Mesenchymal stem cell (in vitro differentiated cells and primary cell): Measurements from ENCODE around the gene TCF7L1.
A peak's percentile ranks its signal among the peaks of the same experiment; 100 is the strongest.

ENCODE experiments used
- DNase-seq: peaks from one replicate; pipeline ENCODE4 v3.0.0-alpha.2; 2013
- H2AFZ ChIP-seq: one replicate; pipeline ENCODE4 v1.6.1; 2013; ENCODE audit warnings: low read depth, mild to moderate bottlenecking, control low read depth, inconsistent platforms, low read length, moderate library complexity
- H2AK5ac ChIP-seq: 2 replicates; pipeline ENCODE4 v1.6.1; 2013; ENCODE audit warnings: low read length, moderate library complexity, mild to moderate bottlenecking, inconsistent platforms; ENCODE audit not compliant: severe bottlenecking
- H2BK120ac ChIP-seq: one replicate; pipeline ENCODE4 v1.6.1; 2013; ENCODE audit warnings: low read depth, mild to moderate bottlenecking, inconsistent platforms, low read length, moderate library complexity
- H2BK12ac ChIP-seq, 2 experiments: one replicate each; pipeline ENCODE4 v1.6.1; 2013; ENCODE audit warnings: inconsistent platforms in 2 of 2, low read length in 2 of 2, mild to moderate bottlenecking in 2 of 2, moderate library complexity in 2 of 2, control low read depth in 1 of 2
- H2BK15ac ChIP-seq: one replicate; pipeline ENCODE4 v1.6.1; 2013; ENCODE audit warnings: mild to moderate bottlenecking, low read depth, inconsistent platforms; ENCODE audit not compliant: poor library complexity, severe bottlenecking
- H2BK5ac ChIP-seq: 2 replicates; pipeline ENCODE4 v1.6.1; 2013; ENCODE audit warnings: low read depth, mild to moderate bottlenecking, low read length, control low read depth, inconsistent platforms; ENCODE audit not compliant: poor library complexity, severe bottlenecking
- H3K14ac ChIP-seq, 2 experiments: one replicate each; pipeline ENCODE4 v1.6.1; 2013; ENCODE audit warnings: inconsistent platforms in 2 of 2, low read length in 2 of 2, control low read depth in 1 of 2, mild to moderate bottlenecking in 1 of 2, moderate library complexity in 1 of 2
- H3K18ac ChIP-seq, 2 experiments: one replicate each; pipeline ENCODE4 v1.6.1; 2013; ENCODE audit warnings: inconsistent platforms in 2 of 2, low read length in 2 of 2, control low read depth in 1 of 2, low read depth in 1 of 2, mild to moderate bottlenecking in 1 of 2
- H3K23ac ChIP-seq, 2 experiments: one replicate each; pipeline ENCODE4 v1.6.1; 2013; ENCODE audit warnings: inconsistent platforms in 2 of 2, low read length in 2 of 2, mild to moderate bottlenecking in 2 of 2, moderate library complexity in 2 of 2, control low read depth in 1 of 2
- H3K27ac ChIP-seq: 2 replicates; pipeline ENCODE4 v1.5.1; 2013; ENCODE audit warnings: mild to moderate bottlenecking, moderate library complexity, low read length, control low read depth, inconsistent platforms; ENCODE audit not compliant: poor library complexity, severe bottlenecking
- H3K27me3 ChIP-seq, 2 experiments: 2 replicates each; pipeline versions ENCODE4 v1.6.1 to v1.7.0; 2013; ENCODE audit warnings: low read length in 2 of 2, mild to moderate bottlenecking in 2 of 2, moderate library complexity in 2 of 2, control low read depth in 1 of 2, inconsistent platforms in 1 of 2; ENCODE audit not compliant: control insufficient read depth in 1 of 2, insufficient read depth in 1 of 2
- H3K36me3 ChIP-seq, 2 experiments: 2 replicates each; pipeline versions ENCODE4 v1.6.1 to v1.7.0; 2013; ENCODE audit warnings: low read length in 2 of 2, control low read depth in 1 of 2, inconsistent platforms in 1 of 2, low read depth in 1 of 2, mild to moderate bottlenecking in 1 of 2; ENCODE audit not compliant: insufficient read depth in 2 of 2, control insufficient read depth in 1 of 2
- H3K4ac ChIP-seq, 2 experiments: one replicate each; pipeline ENCODE4 v1.6.1; 2013; ENCODE audit warnings: inconsistent platforms in 2 of 2, low read length in 2 of 2, mild to moderate bottlenecking in 2 of 2, moderate library complexity in 2 of 2, control low read depth in 1 of 2, low read depth in 1 of 2
- H3K4me1 ChIP-seq: 2 replicates; pipeline ENCODE4 v1.6.1; 2013; ENCODE audit warnings: low read depth, low read length, control low read depth; ENCODE audit not compliant: control insufficient read depth, insufficient read depth
- H3K4me2 ChIP-seq: 2 replicates; pipeline ENCODE4 v1.6.1; 2013; ENCODE audit warnings: low read length, mild to moderate bottlenecking, inconsistent platforms; ENCODE audit not compliant: poor library complexity, severe bottlenecking
- H3K4me3 ChIP-seq, 2 experiments: 2 replicates each; pipeline versions ENCODE4 v1.5.1 to v1.7.0; 2013; ENCODE audit warnings: low read length in 2 of 2, mild to moderate bottlenecking in 2 of 2, control low read depth in 1 of 2, low read depth in 1 of 2; ENCODE audit not compliant: insufficient read depth in 1 of 2
- H3K79me1 ChIP-seq: replicated peaks from 2 replicates; pipeline ENCODE4 v1.6.1; 2013; ENCODE audit warnings: mild to moderate bottlenecking, control low read depth, low read length, inconsistent platforms; ENCODE audit not compliant: poor library complexity, severe bottlenecking
- H3K9ac ChIP-seq: 2 replicates; pipeline ENCODE4 v1.7.0; 2013; ENCODE audit warnings: mild to moderate bottlenecking, low read length, moderate library complexity
- H3K9me3 ChIP-seq: 2 replicates; pipeline ENCODE4 v1.7.0; 2013; ENCODE audit warnings: mild to moderate bottlenecking, low read length; ENCODE audit not compliant: control insufficient read depth
- H4K8ac ChIP-seq: one replicate; pipeline ENCODE4 v1.6.1; 2013; ENCODE audit warnings: inconsistent platforms, mild to moderate bottlenecking, low read length, moderate library complexity
- H4K91ac ChIP-seq: one replicate; pipeline ENCODE4 v1.6.1; 2013; ENCODE audit warnings: mild to moderate bottlenecking, low read length, inconsistent platforms
- WGBS: methylation state at CpG from one replicate; pipeline ENCODE4 v1.1.7; 2013; ENCODE audit warnings: mixed read lengths; 5-methylcytosine and 5-hydroxymethylcytosine counted together

TCF7L1 gene

DNA sequence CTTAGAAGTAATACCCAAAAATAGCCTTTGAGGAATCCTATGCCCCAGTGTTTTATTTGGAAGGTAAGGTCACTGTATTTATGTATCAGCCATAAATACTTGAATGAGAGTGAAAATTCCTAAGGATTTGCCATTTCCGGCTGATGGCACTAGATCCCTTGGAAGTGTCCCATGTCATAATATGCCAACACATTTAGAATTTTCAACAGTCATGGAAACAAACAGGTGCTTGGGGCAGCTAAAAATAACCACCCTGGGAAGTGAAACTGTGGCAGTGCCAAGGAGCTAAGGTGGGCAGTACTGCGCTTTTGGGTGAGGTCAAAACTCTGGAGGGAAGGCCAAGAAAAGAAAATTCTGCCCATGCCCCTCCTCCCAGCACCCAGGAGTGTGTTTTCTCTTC, 80.2 kb downstream of the TCF7L1 start:
- WGBS: 92% methylated on average over 2 of the region's 2 CpGs
- H3K9ac ChIP-seq: no peak overlapping the region
- no peak overlapping the region for H3K18ac ChIP-seq
- no peak overlapping the region for H2BK5ac ChIP-seq
- H4K91ac ChIP-seq: no peak overlapping the region
- H3K9me3 ChIP-seq: no peaks in the 10 kb centered on the region
- no peak overlapping the region for H3K4ac ChIP-seq
- peaks cover 0 to 11% of the 10 kb centered on the region in 2 experiments for H3K27me3 ChIP-seq
- no peak overlapping the region for H3K14ac ChIP-seq
- no peak overlapping the region for H2AFZ ChIP-seq
- no peak overlapping the region for H2BK15ac ChIP-seq
- H3K36me3 ChIP-seq: no peaks in the 10 kb centered on the region
- H3K79me1 ChIP-seq: peaks cover 11% of the 10 kb centered on the region
- H2BK120ac ChIP-seq: no peak overlapping the region
- no peak for DNase-seq
- H2AK5ac ChIP-seq: no peak overlapping the region
- H3K4me3 ChIP-seq: no peak overlapping the region
- H3K4me1 ChIP-seq: peaks cover 21% of the 10 kb centered on the region
- no peak overlapping the region for H2BK12ac ChIP-seq
- no peak overlapping the region for H3K27ac ChIP-seq
- H3K23ac ChIP-seq: no peak overlapping the region
- H4K8ac ChIP-seq: no peak overlapping the region
- no peak overlapping the region for H3K4me2 ChIP-seq

DNA sequence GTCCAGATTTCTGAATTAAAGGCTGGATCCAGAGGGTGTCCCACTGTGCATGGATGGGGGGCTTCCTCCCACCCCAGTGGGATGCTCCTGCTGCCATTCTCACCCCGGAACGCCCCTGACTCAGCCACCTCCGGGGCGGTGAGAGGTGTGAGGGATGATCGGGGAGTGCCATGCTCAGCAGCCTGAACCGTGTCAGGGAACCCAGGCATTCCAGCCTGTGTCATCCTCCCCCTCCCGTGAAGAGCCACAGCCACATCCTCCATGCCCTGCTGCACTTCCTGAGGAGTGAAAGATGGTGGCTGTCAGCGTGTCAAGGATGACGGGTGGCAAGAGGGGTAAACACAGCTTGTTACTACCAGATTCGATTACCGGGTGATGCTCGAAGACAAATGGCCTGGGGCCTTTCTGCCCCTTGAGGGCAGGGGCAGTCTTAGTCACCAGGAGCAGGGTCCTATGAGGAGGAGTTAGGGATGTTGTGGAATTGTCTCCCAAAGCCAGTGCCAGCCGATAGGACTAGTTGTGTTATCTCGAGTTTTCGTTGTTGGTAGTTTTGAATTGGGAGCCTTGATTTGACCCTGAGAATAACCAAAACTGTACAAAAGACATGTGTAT, 80.8 kb downstream of the TCF7L1 start:
- H3K4me3 ChIP-seq: no peak overlapping the region
- no peak overlapping the region for H2BK5ac ChIP-seq
- H3K27ac ChIP-seq: no peak overlapping the region
- peaks cover 21% of the 10 kb centered on the region for H3K4me1 ChIP-seq
- peaks cover 0 to 11% of the 10 kb centered on the region in 2 experiments for H3K27me3 ChIP-seq
- H3K23ac ChIP-seq: no peak overlapping the region
- H3K79me1 ChIP-seq: peaks cover 11% of the 10 kb centered on the region
- 79% methylated on average over 11 of the region's 15 CpGs for WGBS
- H3K14ac ChIP-seq: no peak overlapping the region
- H3K4me2 ChIP-seq: no peak overlapping the region
- no peak overlapping the region for H3K9ac ChIP-seq
- no peak for DNase-seq
- H2BK12ac ChIP-seq: no peak overlapping the region
- H2BK120ac ChIP-seq: no peak overlapping the region
- no peak overlapping the region for H2AFZ ChIP-seq
- no peak overlapping the region for H4K8ac ChIP-seq
- no peak overlapping the region for H2BK15ac ChIP-seq
- no peaks in the 10 kb centered on the region for H3K36me3 ChIP-seq
- H3K4ac ChIP-seq: no peak overlapping the region
- no peak overlapping the region for H3K18ac ChIP-seq
- H4K91ac ChIP-seq: no peak overlapping the region
- no peak overlapping the region for H2AK5ac ChIP-seq
- no peaks in the 10 kb centered on the region for H3K9me3 ChIP-seq

DNA sequence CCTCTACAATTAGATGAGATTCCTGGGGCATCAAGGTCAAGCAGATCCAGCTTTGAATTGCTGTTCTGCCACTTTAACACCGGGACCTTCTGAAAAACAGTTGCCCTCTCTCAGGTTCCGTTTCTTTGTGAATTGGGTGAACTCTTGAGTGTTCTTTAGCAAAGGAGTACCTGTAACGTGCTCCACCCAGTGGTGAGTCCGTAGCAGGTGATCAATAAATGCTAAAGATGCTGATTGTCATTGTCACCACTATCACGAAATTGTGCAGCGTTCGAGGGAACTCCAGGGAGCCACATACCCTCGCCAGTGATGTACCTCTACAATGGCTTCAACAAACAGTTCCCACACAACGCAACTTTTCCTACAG, 81.9 kb downstream of the TCF7L1 start:
- Histone ChIP-seq H3K23ac (no peak overlapping the region), H3K27ac (peak overlapping the region; percentile 6), H4K8ac (no peak overlapping the region), H2BK120ac (no peak overlapping the region), H4K91ac (no peak overlapping the region), H3K4me1 (peaks cover 21% of the 10 kb centered on the region), H3K4ac (peak overlapping the region in 1 of 2 experiments; percentile 24), H3K27me3 (peaks cover 0 to 11% of the 10 kb centered on the region in 2 experiments), H3K36me3 (no peaks in the 10 kb centered on the region), H3K9me3 (no peaks in the 10 kb centered on the region), H3K4me2 (no peak overlapping the region), H3K79me1 (peaks cover 11% of the 10 kb centered on the region), H2AK5ac (no peak overlapping the region), H2BK12ac (no peak overlapping the region), H3K9ac (peak overlapping the region; percentile 21), H2AFZ (no peak overlapping the region), H2BK15ac (no peak overlapping the region), H3K4me3 (peak overlapping the region in 1 of 2 experiments; percentile 30), H3K18ac (peak overlapping the region in 1 of 2 experiments; percentile 63), H2BK5ac (no peak overlapping the region), H3K14ac (no peak overlapping the region)
- WGBS: 58% methylated on average over 9 of the region's 9 CpGs
- DNase-seq: no peak

DNA sequence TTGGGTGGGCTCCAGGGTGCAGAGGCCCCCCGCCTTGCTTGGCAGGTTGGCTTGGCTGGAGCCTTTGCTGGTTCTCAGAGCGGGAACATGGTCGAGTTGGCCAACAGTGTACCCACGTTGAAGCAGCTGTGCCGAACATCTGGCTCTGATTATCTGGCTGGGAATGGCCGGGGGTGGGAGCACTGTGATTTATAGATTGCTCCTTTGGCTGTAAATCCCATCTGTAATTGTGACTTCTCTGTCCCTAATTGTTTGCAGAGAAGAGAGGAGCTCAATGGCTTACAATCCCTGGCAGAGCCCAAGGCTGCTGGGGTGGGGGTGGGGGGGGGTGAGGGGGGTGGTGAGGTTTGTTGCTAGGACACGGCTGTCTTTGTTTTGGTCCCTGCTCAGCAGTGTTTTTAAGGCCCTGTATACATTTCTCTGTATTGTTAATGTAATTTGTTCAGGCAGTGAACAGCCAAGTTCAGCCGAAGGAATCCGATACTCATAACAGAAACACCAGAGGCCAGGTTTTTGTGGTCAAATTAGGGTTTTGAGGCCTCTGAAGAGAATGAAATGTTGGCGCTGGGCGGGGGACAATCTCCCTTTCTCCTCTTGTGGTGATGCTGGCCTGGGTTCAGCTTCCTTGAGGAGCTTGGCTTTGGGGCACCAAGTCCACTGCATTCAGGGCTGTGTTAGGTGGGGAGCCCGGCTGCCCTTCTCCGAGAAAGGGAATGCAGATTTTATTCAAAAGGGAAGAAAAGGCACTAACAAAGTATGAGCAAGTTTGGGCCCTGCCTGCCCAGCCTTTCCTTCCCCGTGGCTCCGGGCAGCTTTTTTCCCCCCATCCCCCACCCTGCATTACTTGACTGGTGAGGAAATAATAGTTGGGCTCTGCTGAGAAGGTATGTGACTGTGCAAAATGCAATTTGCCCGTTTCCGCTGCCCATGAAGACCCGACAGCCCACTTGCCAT, 82.5 kb downstream of the TCF7L1 start:
- H3K4ac ChIP-seq: peak overlapping the region in 1 of 2 experiments; percentile 24
- peaks cover 0 to 11% of the 10 kb centered on the region in 2 experiments for H3K27me3 ChIP-seq
- no peak overlapping the region for H3K14ac ChIP-seq
- peak overlapping the region; percentile 44 for H3K4me2 ChIP-seq
- DNase-seq: peak; percentile 81
- H2BK15ac ChIP-seq: no peak overlapping the region
- peaks cover 10% of the 10 kb centered on the region for H3K79me1 ChIP-seq
- no peak overlapping the region for H2BK12ac ChIP-seq
- 52% methylated on average over 15 of the region's 18 CpGs for WGBS
- peak overlapping the region in 1 of 2 experiments; percentile 32 for H3K4me3 ChIP-seq
- no peak overlapping the region for H4K91ac ChIP-seq
- H3K9me3 ChIP-seq: no peaks in the 10 kb centered on the region
- no peak overlapping the region for H2AK5ac ChIP-seq
- no peak overlapping the region for H4K8ac ChIP-seq
- H3K18ac ChIP-seq: peak overlapping the region; percentile 54 to 63
- H3K36me3 ChIP-seq: no peaks in the 10 kb centered on the region
- H2AFZ ChIP-seq: no peak overlapping the region
- peak overlapping the region; percentile 46 for H2BK5ac ChIP-seq
- H3K9ac ChIP-seq: peak overlapping the region; percentile 89
- H3K23ac ChIP-seq: no peak overlapping the region
- peaks cover 21% of the 10 kb centered on the region for H3K4me1 ChIP-seq
- peak overlapping the region; percentile 90 for H3K27ac ChIP-seq
- no peak overlapping the region for H2BK120ac ChIP-seq
